HG02763 (cell line): ENCODE data around the gene COMMD4.
"Not testable (repeated sequence)": the region's sequence is repeated elsewhere in the genome, so short reads cannot be mapped to it uniquely, and the experiment has no call there.

Experiments used
- ATAC-seq: cut with Tn5 transposase; IDR thresholded peaks from one replicate; pipeline ENCODE4 v1.9.1; 2021; ENCODE audit warnings: mild to moderate bottlenecking, moderate library complexity; ENCODE audit not compliant: unreplicated experiment

Gene COMMD4

DNA sequence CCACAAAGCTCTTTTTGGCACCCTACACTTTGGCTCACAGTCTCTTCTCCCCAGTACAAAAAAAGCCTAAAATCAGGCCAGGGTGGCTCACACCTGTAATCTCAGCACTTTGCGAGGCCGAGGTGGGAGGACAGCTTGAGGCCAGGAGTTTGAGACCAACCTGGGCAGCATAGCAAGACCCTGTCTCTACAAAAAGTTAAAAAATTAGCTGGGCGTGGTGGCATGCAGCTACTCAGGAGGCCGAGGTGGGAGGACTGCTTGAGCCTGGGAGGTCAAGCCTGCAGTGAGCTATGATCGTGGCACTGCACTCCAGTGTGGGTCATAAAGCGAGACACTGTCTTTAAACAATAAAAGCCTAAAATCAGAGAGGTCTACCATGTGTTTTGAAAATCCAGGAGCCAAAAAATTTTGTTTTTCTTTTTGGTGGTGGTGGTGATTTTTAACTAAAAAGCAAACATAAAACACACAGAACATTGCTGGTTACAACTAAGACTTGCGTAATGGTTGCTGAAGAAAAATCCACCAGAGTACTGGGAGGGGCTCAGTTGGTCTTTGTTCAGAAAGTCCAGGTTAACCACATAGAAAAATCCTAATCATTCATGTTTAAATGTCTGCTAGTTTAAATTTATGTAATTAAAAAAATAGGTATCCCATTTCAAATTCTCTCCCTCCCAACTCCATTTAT, 34.2 kb downstream of the COMMD4 start:
- ATAC-seq: no peak

- ATAC-seq: no peak
These were observed 35.6 kb downstream of the COMMD4 start for GRCh38 chr15:75371486-75371885.

GRCh38 chr15:75371901-75372688, 36.2 kb downstream of the COMMD4 start:
- ATAC-seq: no peak

DNA sequence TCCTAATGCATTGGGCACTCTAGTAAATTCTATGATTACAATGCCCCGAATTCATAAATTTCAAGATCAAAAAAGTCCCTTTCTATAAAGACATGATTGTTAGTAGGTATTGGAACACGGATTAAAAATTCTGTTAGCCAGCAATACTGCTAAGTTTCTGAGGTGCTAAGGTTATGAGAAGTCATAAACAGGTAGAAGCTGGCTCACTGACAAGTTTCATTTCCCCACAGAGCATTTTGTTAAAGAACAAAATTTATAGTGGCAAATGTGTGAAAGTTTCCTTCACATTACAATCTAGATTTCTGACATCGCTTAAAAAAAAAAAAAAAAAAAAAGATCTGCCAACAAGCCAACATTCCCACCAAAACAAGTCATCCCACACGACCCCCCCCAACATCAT, 44.9 kb downstream of the COMMD4 start:
- no peak for ATAC-seq

GRCh38 chr15:75383986-75384385, 48.1 kb downstream of the COMMD4 start:
- ATAC-seq: not testable (repeated sequence)
